GM12872 (cell line): ENCODE measurements around the gene SAV1.

Source experiments
- CTCF ChIP-seq: IDR thresholded peaks from 3 replicates; pipeline ENCODE4 v1.5.1; 2011; ENCODE audit warnings: low read depth, mild to moderate bottlenecking, low read length, moderate library complexity; ENCODE audit not compliant: insufficient read depth

Gene SAV1

GRCh38 chr14:50602035-50602434 is 66.1 kb downstream of the SAV1 start:
- no peak for TF ChIP-seq CTCF

GRCh38 chr14:50601394-50601793 is 66.7 kb downstream of the SAV1 start:
- TF ChIP-seq CTCF, result no peak

- no peak for TF ChIP-seq CTCF
Observed at GRCh38 chr14:50600849-50601248, 67.3 kb downstream of the SAV1 start.

GRCh38 chr14:50599700-50600444 is 68.2 kb downstream of the SAV1 start:
- TF ChIP-seq CTCF, result peak; percentile 49; the same call in 2 of the 3 replicates

GRCh38 chr14:50598765-50599164 is 69.3 kb downstream of the SAV1 start:
- no peak for TF ChIP-seq CTCF

GRCh38 chr14:50594577-50595316 is 73.4 kb downstream of the SAV1 start:
- no peak for TF ChIP-seq CTCF

- no peak for TF ChIP-seq CTCF
Observed at GRCh38 chr14:50590464-50590863, 77.6 kb downstream of the SAV1 start.
